Measurements from ENCODE around the gene SLC19A1.

The SLC19A1 gene

GRCh38 chr21:45458281-45459170 lies 83.7 kb downstream of the SLC19A1 start:
- no peaks in the 10 kb centered on the region for H3K36me3 ChIP-seq (ENCODE audit: control insufficient read depth in 2 of 2, insufficient read depth in 2 of 2, low read length in 2 of 2)
- H3K4me1 ChIP-seq (ENCODE audit: control insufficient read depth in 2 of 2, insufficient read depth in 2 of 2, low read length in 2 of 2): no peaks in the 10 kb centered on the region
- H3K4me3 ChIP-seq (ENCODE audit: low read length in 2 of 2): no peak overlapping the region
- H3K27ac ChIP-seq (ENCODE audit: low read depth in 2 of 2, low read length in 2 of 2): no peak overlapping the region
- no peaks in the 10 kb centered on the region for H3K9me3 ChIP-seq (ENCODE audit: control insufficient read depth in 2 of 2, low read length in 2 of 2)
- H3K9ac ChIP-seq (ENCODE audit: low read depth in 1 of 2, low read length in 2 of 2): no peak overlapping the region
- H3K27me3 ChIP-seq (ENCODE audit: control insufficient read depth in 2 of 2, insufficient read depth in 2 of 2, low read length in 2 of 2): no peaks in the 10 kb centered on the region

- Histone ChIP-seq H3K9ac (ENCODE audit: low read depth in 1 of 2, low read length in 2 of 2) (no peak overlapping the region), H3K27me3 (ENCODE audit: control insufficient read depth in 2 of 2, insufficient read depth in 2 of 2, low read length in 2 of 2) (no peaks in the 10 kb centered on the region), H3K27ac (ENCODE audit: low read depth in 2 of 2, low read length in 2 of 2) (no peak overlapping the region), H3K4me3 (ENCODE audit: low read length in 2 of 2) (no peak overlapping the region), H3K4me1 (ENCODE audit: control insufficient read depth in 2 of 2, insufficient read depth in 2 of 2, low read length in 2 of 2) (no peaks in the 10 kb centered on the region), H3K9me3 (ENCODE audit: control insufficient read depth in 2 of 2, low read length in 2 of 2) (no peaks in the 10 kb centered on the region), H3K36me3 (ENCODE audit: control insufficient read depth in 2 of 2, insufficient read depth in 2 of 2, low read length in 2 of 2) (no peaks in the 10 kb centered on the region)
Measured at GRCh38 chr21:45457832-45458172, 84.4 kb downstream of the SLC19A1 start.

GRCh38 chr21:45457161-45457831 lies 84.9 kb downstream of the SLC19A1 start:
- Histone ChIP-seq H3K27ac (ENCODE audit: low read depth in 2 of 2, low read length in 2 of 2) (no peak overlapping the region), H3K4me1 (ENCODE audit: control insufficient read depth in 2 of 2, insufficient read depth in 2 of 2, low read length in 2 of 2) (no peaks in the 10 kb centered on the region), H3K4me3 (ENCODE audit: low read length in 2 of 2) (no peak overlapping the region), H3K36me3 (ENCODE audit: control insufficient read depth in 2 of 2, insufficient read depth in 2 of 2, low read length in 2 of 2) (no peaks in the 10 kb centered on the region), H3K27me3 (ENCODE audit: control insufficient read depth in 2 of 2, insufficient read depth in 2 of 2, low read length in 2 of 2) (no peaks in the 10 kb centered on the region), H3K9ac (ENCODE audit: low read depth in 1 of 2, low read length in 2 of 2) (no peak overlapping the region), H3K9me3 (ENCODE audit: control insufficient read depth in 2 of 2, low read length in 2 of 2) (no peaks in the 10 kb centered on the region)

- H3K9me3 ChIP-seq (ENCODE audit: control insufficient read depth in 2 of 2, low read length in 2 of 2): no peaks in the 10 kb centered on the region
- no peak overlapping the region for H3K4me3 ChIP-seq (ENCODE audit: low read length in 2 of 2)
- H3K4me1 ChIP-seq (ENCODE audit: control insufficient read depth in 2 of 2, insufficient read depth in 2 of 2, low read length in 2 of 2): no peaks in the 10 kb centered on the region
- H3K9ac ChIP-seq (ENCODE audit: low read depth in 1 of 2, low read length in 2 of 2): no peak overlapping the region
- no peaks in the 10 kb centered on the region for H3K36me3 ChIP-seq (ENCODE audit: control insufficient read depth in 2 of 2, insufficient read depth in 2 of 2, low read length in 2 of 2)
- no peaks in the 10 kb centered on the region for H3K27me3 ChIP-seq (ENCODE audit: control insufficient read depth in 2 of 2, insufficient read depth in 2 of 2, low read length in 2 of 2)
- no peak overlapping the region for H3K27ac ChIP-seq (ENCODE audit: low read depth in 2 of 2, low read length in 2 of 2)
Measured at GRCh38 chr21:45456584-45457160, 85.6 kb downstream of the SLC19A1 start.

GRCh38 chr21:45455674-45456583 lies 86.3 kb downstream of the SLC19A1 start:
- Histone ChIP-seq H3K27ac (ENCODE audit: low read depth in 2 of 2, low read length in 2 of 2) (no peak overlapping the region), H3K36me3 (ENCODE audit: control insufficient read depth in 2 of 2, insufficient read depth in 2 of 2, low read length in 2 of 2) (no peaks in the 10 kb centered on the region), H3K9ac (ENCODE audit: low read depth in 1 of 2, low read length in 2 of 2) (no peak overlapping the region), H3K4me3 (ENCODE audit: low read length in 2 of 2) (peak overlapping the region; percentile 13 to 22), H3K4me1 (ENCODE audit: control insufficient read depth in 2 of 2, insufficient read depth in 2 of 2, low read length in 2 of 2) (no peaks in the 10 kb centered on the region), H3K9me3 (ENCODE audit: control insufficient read depth in 2 of 2, low read length in 2 of 2) (no peaks in the 10 kb centered on the region), H3K27me3 (ENCODE audit: control insufficient read depth in 2 of 2, insufficient read depth in 2 of 2, low read length in 2 of 2) (no peaks in the 10 kb centered on the region)

GRCh38 chr21:45454926-45455673 lies 87.1 kb downstream of the SLC19A1 start:
- Histone ChIP-seq H3K27ac (ENCODE audit: low read depth in 2 of 2, low read length in 2 of 2) (no peak overlapping the region), H3K9ac (ENCODE audit: low read depth in 1 of 2, low read length in 2 of 2) (no peak overlapping the region), H3K36me3 (ENCODE audit: control insufficient read depth in 2 of 2, insufficient read depth in 2 of 2, low read length in 2 of 2) (no peaks in the 10 kb centered on the region), H3K4me3 (ENCODE audit: low read length in 2 of 2) (peak overlapping the region; percentile 13 to 26), H3K27me3 (ENCODE audit: control insufficient read depth in 2 of 2, insufficient read depth in 2 of 2, low read length in 2 of 2) (no peaks in the 10 kb centered on the region), H3K9me3 (ENCODE audit: control insufficient read depth in 2 of 2, low read length in 2 of 2) (no peaks in the 10 kb centered on the region), H3K4me1 (ENCODE audit: control insufficient read depth in 2 of 2, insufficient read depth in 2 of 2, low read length in 2 of 2) (no peaks in the 10 kb centered on the region)

GRCh38 chr21:45454060-45454925 lies 87.9 kb downstream of the SLC19A1 start:
- no peaks in the 10 kb centered on the region for H3K36me3 ChIP-seq (ENCODE audit: control insufficient read depth in 2 of 2, insufficient read depth in 2 of 2, low read length in 2 of 2)
- H3K4me3 ChIP-seq (ENCODE audit: low read length in 2 of 2): no peak overlapping the region
- H3K27ac ChIP-seq (ENCODE audit: low read depth in 2 of 2, low read length in 2 of 2): no peak overlapping the region

GRCh38 chr21:45453308-45453950 lies 88.8 kb downstream of the SLC19A1 start:
- H3K4me3 ChIP-seq (ENCODE audit: low read length in 2 of 2): no peak overlapping the region
- no peak overlapping the region for H3K9ac ChIP-seq (ENCODE audit: low read depth in 1 of 2, low read length in 2 of 2)
- H3K36me3 ChIP-seq (ENCODE audit: control insufficient read depth in 2 of 2, insufficient read depth in 2 of 2, low read length in 2 of 2): no peaks in the 10 kb centered on the region
- no peaks in the 10 kb centered on the region for H3K4me1 ChIP-seq (ENCODE audit: control insufficient read depth in 2 of 2, insufficient read depth in 2 of 2, low read length in 2 of 2)
- no peak overlapping the region for H3K27ac ChIP-seq (ENCODE audit: low read depth in 2 of 2, low read length in 2 of 2)
- H3K9me3 ChIP-seq (ENCODE audit: control insufficient read depth in 2 of 2, low read length in 2 of 2): no peaks in the 10 kb centered on the region
- H3K27me3 ChIP-seq (ENCODE audit: control insufficient read depth in 2 of 2, insufficient read depth in 2 of 2, low read length in 2 of 2): no peaks in the 10 kb centered on the region

More at GRCh38 chr21:45454060-45454925, 87.9 kb downstream of the SLC19A1 start:
- Histone ChIP-seq H3K9me3 (ENCODE audit: control insufficient read depth in 2 of 2, low read length in 2 of 2) (no peaks in the 10 kb centered on the region), H3K9ac (ENCODE audit: low read depth in 1 of 2, low read length in 2 of 2) (no peak overlapping the region), H3K27me3 (ENCODE audit: control insufficient read depth in 2 of 2, insufficient read depth in 2 of 2, low read length in 2 of 2) (no peaks in the 10 kb centered on the region), H3K4me1 (ENCODE audit: control insufficient read depth in 2 of 2, insufficient read depth in 2 of 2, low read length in 2 of 2) (no peaks in the 10 kb centered on the region)
